ENCODE data around the gene TBRG4. TPM values are rescaled to one million over a fixed set of nuclear protein-coding genes. Genes with fewer than 3 reads are reported as not detected.

Gene TBRG4
- polyA plus RNA-seq, 1 donor from 2014 or later = 52.8 TPM

DNA sequence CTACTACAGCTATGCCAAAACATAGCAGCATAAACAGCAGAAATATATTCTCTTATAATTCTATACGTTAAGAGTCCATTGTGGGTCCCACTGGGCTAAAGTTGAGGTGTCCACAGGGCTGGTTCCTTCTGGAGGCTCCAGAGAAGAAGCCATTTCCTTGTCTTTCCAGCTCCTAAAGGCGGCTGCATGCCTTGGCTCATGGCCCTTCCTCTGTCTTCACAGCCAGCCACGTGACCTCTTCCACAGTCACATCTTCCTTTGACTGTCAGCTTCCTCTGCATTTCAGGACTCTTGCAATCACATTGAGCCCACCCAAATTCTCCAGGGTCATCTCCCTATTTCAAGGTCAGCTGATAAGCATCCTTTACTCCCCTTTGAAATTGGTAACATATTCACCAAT is 40.0 kb downstream of the TBRG4 start:
- no peaks in the 10 kb centered on the region for H3F3A ChIP-seq (ENCODE audit: insufficient read depth, low read length, poor library complexity, severe bottlenecking)
- no peak overlapping the region for H3K9ac ChIP-seq (ENCODE audit: low read length)
- no peak overlapping the region for H3K4me3 ChIP-seq (ENCODE audit: low read length)
- H3K27ac ChIP-seq (ENCODE audit: low read length) = no peak overlapping the region
- no peaks in the 10 kb centered on the region for H3K9me2 ChIP-seq (ENCODE audit: insufficient read depth, low read length)
- H3K4me2 ChIP-seq (ENCODE audit: low read length) = no peak overlapping the region
- H2AFZ ChIP-seq (ENCODE audit: low read depth, low read length) = no peak overlapping the region
- no peaks in the 10 kb centered on the region for H3K9me3 ChIP-seq (ENCODE audit: low read length)
- no peak for TF ChIP-seq EZH2 (IDR thresholded peaks at IDR 0.05; ENCODE audit: borderline replicate concordance, insufficient read depth, low read length, poor library complexity, severe bottlenecking)
- TF ChIP-seq POLR2AphosphoS5 (IDR thresholded peaks at IDR 0.05) = no peak
- TF ChIP-seq RAD21 (conservative IDR thresholded peaks at IDR 0.05) = no peak
- no peak for TF ChIP-seq SMC3 (conservative IDR thresholded peaks at IDR 0.05; ENCODE audit: poor library complexity)
- TF ChIP-seq EP300 (conservative IDR thresholded peaks at IDR 0.05; ENCODE audit: poor library complexity, severe bottlenecking) = no peak
- TF ChIP-seq TAF1 (IDR thresholded peaks at IDR 0.05; ENCODE audit: low read depth) = no peak
- TF ChIP-seq, protein P1, sequence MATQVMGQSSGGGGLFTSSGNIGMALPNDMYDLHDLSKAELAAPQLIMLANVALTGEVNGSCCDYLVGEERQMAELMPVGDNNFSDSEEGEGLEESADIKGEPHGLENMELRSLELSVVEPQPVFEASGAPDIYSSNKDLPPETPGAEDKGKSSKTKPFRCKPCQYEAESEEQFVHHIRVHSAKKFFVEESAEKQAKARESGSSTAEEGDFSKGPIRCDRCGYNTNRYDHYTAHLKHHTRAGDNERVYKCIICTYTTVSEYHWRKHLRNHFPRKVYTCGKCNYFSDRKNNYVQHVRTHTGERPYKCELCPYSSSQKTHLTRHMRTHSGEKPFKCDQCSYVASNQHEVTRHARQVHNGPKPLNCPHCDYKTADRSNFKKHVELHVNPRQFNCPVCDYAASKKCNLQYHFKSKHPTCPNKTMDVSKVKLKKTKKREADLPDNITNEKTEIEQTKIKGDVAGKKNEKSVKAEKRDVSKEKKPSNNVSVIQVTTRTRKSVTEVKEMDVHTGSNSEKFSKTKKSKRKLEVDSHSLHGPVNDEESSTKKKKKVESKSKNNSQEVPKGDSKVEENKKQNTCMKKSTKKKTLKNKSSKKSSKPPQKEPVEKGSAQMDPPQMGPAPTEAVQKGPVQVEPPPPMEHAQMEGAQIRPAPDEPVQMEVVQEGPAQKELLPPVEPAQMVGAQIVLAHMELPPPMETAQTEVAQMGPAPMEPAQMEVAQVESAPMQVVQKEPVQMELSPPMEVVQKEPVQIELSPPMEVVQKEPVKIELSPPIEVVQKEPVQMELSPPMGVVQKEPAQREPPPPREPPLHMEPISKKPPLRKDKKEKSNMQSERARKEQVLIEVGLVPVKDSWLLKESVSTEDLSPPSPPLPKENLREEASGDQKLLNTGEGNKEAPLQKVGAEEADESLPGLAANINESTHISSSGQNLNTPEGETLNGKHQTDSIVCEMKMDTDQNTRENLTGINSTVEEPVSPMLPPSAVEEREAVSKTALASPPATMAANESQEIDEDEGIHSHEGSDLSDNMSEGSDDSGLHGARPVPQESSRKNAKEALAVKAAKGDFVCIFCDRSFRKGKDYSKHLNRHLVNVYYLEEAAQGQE (IDR thresholded peaks at IDR 0.05; ENCODE audit: borderline replicate concordance) = no peak
- TF ChIP-seq MXI1 (conservative IDR thresholded peaks at IDR 0.05; ENCODE audit: poor library complexity, severe bottlenecking) = no peak
- TF ChIP-seq, protein P2, sequence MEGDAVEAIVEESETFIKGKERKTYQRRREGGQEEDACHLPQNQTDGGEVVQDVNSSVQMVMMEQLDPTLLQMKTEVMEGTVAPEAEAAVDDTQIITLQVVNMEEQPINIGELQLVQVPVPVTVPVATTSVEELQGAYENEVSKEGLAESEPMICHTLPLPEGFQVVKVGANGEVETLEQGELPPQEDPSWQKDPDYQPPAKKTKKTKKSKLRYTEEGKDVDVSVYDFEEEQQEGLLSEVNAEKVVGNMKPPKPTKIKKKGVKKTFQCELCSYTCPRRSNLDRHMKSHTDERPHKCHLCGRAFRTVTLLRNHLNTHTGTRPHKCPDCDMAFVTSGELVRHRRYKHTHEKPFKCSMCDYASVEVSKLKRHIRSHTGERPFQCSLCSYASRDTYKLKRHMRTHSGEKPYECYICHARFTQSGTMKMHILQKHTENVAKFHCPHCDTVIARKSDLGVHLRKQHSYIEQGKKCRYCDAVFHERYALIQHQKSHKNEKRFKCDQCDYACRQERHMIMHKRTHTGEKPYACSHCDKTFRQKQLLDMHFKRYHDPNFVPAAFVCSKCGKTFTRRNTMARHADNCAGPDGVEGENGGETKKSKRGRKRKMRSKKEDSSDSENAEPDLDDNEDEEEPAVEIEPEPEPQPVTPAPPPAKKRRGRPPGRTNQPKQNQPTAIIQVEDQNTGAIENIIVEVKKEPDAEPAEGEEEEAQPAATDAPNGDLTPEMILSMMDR (IDR thresholded peaks at IDR 0.05; ENCODE audit: poor library complexity, severe bottlenecking) = no peak
- H4K20me1 ChIP-seq (ENCODE audit: insufficient read depth) = no peaks in the 10 kb centered on the region
- no peaks in the 10 kb centered on the region for H3K79me2 ChIP-seq (replicated peaks; ENCODE audit: insufficient read depth, low read length)
- H3K36me3 ChIP-seq (ENCODE audit: insufficient read depth, low read length) = no peaks in the 10 kb centered on the region
- H3K27me3 ChIP-seq (ENCODE audit: insufficient read depth, low read depth, low read length) = no peaks in the 10 kb centered on the region

DNA sequence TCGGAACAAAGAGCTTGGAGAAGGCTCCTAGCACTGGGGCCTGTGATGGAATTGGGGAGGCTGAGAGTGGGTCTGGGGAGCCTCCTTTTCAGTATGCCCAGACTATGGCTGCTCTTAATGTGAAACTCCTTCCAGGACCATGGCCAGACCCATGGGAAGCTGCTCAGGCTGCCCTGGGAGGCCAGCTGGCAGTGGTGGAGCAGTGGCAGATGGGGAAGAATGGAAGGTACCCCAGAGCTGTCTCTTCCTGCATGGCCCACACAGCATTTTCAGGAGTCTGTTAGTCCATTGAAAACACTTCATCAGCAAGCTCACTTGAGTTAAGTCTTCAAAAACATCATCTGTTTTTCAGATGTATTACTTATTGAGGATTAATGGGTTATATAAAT is 41.2 kb downstream of the TBRG4 start:
- H3F3A ChIP-seq (ENCODE audit: insufficient read depth, low read length, poor library complexity, severe bottlenecking) = no peaks in the 10 kb centered on the region
- H3K4me2 ChIP-seq (ENCODE audit: low read length) = no peak overlapping the region
- TF ChIP-seq MXI1 (conservative IDR thresholded peaks at IDR 0.05; ENCODE audit: poor library complexity, severe bottlenecking) (no peak), SMC3 (conservative IDR thresholded peaks at IDR 0.05; ENCODE audit: poor library complexity) (no peak), EP300 (conservative IDR thresholded peaks at IDR 0.05; ENCODE audit: poor library complexity, severe bottlenecking) (no peak), EZH2 (IDR thresholded peaks at IDR 0.05; ENCODE audit: borderline replicate concordance, insufficient read depth, low read length, poor library complexity, severe bottlenecking) (no peak), RAD21 (conservative IDR thresholded peaks at IDR 0.05) (no peak), POLR2AphosphoS5 (IDR thresholded peaks at IDR 0.05) (no peak), TAF1 (IDR thresholded peaks at IDR 0.05; ENCODE audit: low read depth) (no peak)
- TF ChIP-seq, protein P1 (IDR thresholded peaks at IDR 0.05; ENCODE audit: borderline replicate concordance) = no peak
- TF ChIP-seq, protein P2 (IDR thresholded peaks at IDR 0.05; ENCODE audit: poor library complexity, severe bottlenecking) = no peak
- no peak overlapping the region for H3K27ac ChIP-seq (ENCODE audit: low read length)
- no peaks in the 10 kb centered on the region for H3K27me3 ChIP-seq (ENCODE audit: insufficient read depth, low read depth, low read length)
- no peak overlapping the region for H3K4me3 ChIP-seq (ENCODE audit: low read length)
- H4K20me1 ChIP-seq (ENCODE audit: insufficient read depth) = no peaks in the 10 kb centered on the region
- H3K9ac ChIP-seq (ENCODE audit: low read length) = no peak overlapping the region
- H3K36me3 ChIP-seq (ENCODE audit: insufficient read depth, low read length) = no peaks in the 10 kb centered on the region
- H3K79me2 ChIP-seq (replicated peaks; ENCODE audit: insufficient read depth, low read length) = no peaks in the 10 kb centered on the region
- no peaks in the 10 kb centered on the region for H3K9me2 ChIP-seq (ENCODE audit: insufficient read depth, low read length)
- no peak overlapping the region for H2AFZ ChIP-seq (ENCODE audit: low read depth, low read length)
- no peaks in the 10 kb centered on the region for H3K9me3 ChIP-seq (ENCODE audit: low read length)
